GM10248 (cell line): ENCODE results near the gene NCOA3.

Experiments
- CTCF ChIA-PET: fragments of 300-600 bp; sonication (Branson Sonifier 250); formaldehyde crosslinking; extraction: SDS; loops from one replicate; lab custom pipeline; 2021; ENCODE audit warnings: antibody characterized with exemption; lab: Yijun Ruan, JAX
- POLR2A ChIA-PET: fragments of 350-650 bp; sonication (Branson Sonifier 250); formaldehyde crosslinking; extraction: SDS; loops from one replicate; lab custom pipeline; 2020; ENCODE audit warnings: antibody characterized with exemption; lab: Yijun Ruan, JAX
- DNase-seq: peaks from one replicate; pipeline ENCODE4 v3.0.0; 2012; ENCODE audit errors: extremely low spot score
- TF ChIP-seq, protein P1 (sequence below): IDR thresholded peaks from 2 replicates; pipeline ENCODE4 v1.5.1; 2012; ENCODE audit warnings: mild to moderate bottlenecking, low read depth; ENCODE audit errors: extremely low read depth, missing control alignments, control extremely low read depth

NCOA3 gene

DNA sequence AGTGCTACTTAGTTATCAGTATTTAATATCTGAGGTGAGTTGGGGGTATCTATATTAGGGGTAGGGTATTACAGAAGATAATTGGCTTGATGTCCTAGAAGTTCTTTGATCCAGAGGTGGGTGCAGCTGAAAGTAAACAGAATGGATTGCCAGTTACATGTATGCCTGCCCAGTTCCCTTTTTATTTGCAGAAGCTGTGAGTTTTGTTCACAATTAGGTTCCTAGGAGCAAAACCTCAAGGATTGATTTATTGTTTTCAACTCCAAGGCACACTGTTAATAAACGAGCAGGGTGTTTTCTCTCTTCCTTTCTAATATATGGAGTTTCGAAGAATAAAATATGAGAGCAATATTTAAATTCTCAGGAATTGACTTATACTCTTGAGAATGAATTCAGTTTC lies 154.6 kb downstream of the NCOA3 start:
- ChIA-PET POLR2A (no interaction called here), CTCF (no interaction called here)
- TF ChIP-seq, protein P1, sequence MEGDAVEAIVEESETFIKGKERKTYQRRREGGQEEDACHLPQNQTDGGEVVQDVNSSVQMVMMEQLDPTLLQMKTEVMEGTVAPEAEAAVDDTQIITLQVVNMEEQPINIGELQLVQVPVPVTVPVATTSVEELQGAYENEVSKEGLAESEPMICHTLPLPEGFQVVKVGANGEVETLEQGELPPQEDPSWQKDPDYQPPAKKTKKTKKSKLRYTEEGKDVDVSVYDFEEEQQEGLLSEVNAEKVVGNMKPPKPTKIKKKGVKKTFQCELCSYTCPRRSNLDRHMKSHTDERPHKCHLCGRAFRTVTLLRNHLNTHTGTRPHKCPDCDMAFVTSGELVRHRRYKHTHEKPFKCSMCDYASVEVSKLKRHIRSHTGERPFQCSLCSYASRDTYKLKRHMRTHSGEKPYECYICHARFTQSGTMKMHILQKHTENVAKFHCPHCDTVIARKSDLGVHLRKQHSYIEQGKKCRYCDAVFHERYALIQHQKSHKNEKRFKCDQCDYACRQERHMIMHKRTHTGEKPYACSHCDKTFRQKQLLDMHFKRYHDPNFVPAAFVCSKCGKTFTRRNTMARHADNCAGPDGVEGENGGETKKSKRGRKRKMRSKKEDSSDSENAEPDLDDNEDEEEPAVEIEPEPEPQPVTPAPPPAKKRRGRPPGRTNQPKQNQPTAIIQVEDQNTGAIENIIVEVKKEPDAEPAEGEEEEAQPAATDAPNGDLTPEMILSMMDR = no peak
- no peak for DNase-seq

GRCh38 chr20:47659904-47660601 lies 158.4 kb downstream of the NCOA3 start:
- ChIA-PET CTCF (interaction anchor here (1.0 to 6.6 kb wide), 2 partner anchors 62 to 960 kb away, joined by 3 to 77 read pairs; no protein-coding TSS in a partner anchor), POLR2A (no interaction called here)
- no peak for DNase-seq

DNA sequence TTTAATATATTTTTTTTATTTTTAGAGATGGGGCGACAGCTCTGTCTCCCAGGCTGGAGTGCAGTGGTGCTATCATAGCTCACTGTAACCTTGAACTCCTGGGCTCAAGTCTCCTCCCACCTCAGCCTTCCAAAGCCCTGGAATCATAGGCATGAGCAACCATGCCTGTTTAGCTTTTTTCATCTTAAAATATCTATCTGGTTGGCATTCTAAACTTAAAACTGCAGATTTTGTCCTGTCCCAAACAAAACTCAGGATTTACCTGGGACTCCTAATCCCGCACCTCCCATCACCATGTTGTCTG lies 158.9 kb downstream of the NCOA3 start:
- DNase-seq = no peak
- ChIA-PET POLR2A (no interaction called here), CTCF (interaction anchor here (1.0 to 6.6 kb wide), 4 partner anchors 16 to 960 kb away, joined by 3 to 77 read pairs (median 4); no protein-coding TSS in a partner anchor)
- TF ChIP-seq, protein P1 = no peak

More at GRCh38 chr20:47659904-47660601, 158.4 kb downstream of the NCOA3 start:
- TF ChIP-seq, protein P1 = no peak

GRCh38 chr20:47660983-47661700 lies 159.5 kb downstream of the NCOA3 start:
- CTCF ChIA-PET = interaction anchor here (1.0 to 6.6 kb wide), 9 partner anchors 9 to 959 kb away, joined by 3 to 77 read pairs (median 4); no protein-coding TSS in a partner anchor
- TF ChIP-seq, protein P1 = no peak
- POLR2A ChIA-PET = interaction anchor here (0.5 to 1.3 kb wide), 2 partner anchors 29 to 959 kb away, joined by 4 to 5 read pairs; no protein-coding TSS in a partner anchor

GRCh38 chr20:47661714-47662113 lies 160.0 kb downstream of the NCOA3 start:
- TF ChIP-seq, protein P1 = no peak
- ChIA-PET CTCF (interaction anchor here (0.7 to 6.6 kb wide), 11 partner anchors 8 to 958 kb away, joined by 3 to 77 read pairs (median 4); no protein-coding TSS in a partner anchor), POLR2A (interaction anchor here (1.3 kb wide), 1 partner anchor 959 kb away, joined by 4 read pairs; no protein-coding TSS in a partner anchor)
- DNase-seq = no peak

More at GRCh38 chr20:47660983-47661700, 159.5 kb downstream of the NCOA3 start:
- DNase-seq = no peak
